Measurements from ENCODE around the gene SFMBT2.

GRCh38 chr10:7171825-7172224 is 239.0 kb downstream of the SFMBT2 start:
- TF ChIP-seq CTCF (IDR thresholded peaks at IDR 0.05) (no peak), MXD4 (CRISPR knock-in tag; IDR thresholded peaks at IDR 0.05; ENCODE audit: borderline replicate concordance) (no peak), ARID4B (CRISPR knock-in tag; IDR thresholded peaks at IDR 0.05; ENCODE audit: borderline replicate concordance) (no peak), MAX (CRISPR knock-in tag; IDR thresholded peaks at IDR 0.05) (no peak), IRF2 (CRISPR knock-in tag; IDR thresholded peaks at IDR 0.05; ENCODE audit: borderline replicate concordance, low read depth) (no peak), ZNF317 (CRISPR knock-in tag; IDR thresholded peaks at IDR 0.05; ENCODE audit: borderline replicate concordance, low read depth) (no peak), E2F1 (CRISPR knock-in tag; IDR thresholded peaks at IDR 0.05) (no peak), ZNF416 (CRISPR knock-in tag; IDR thresholded peaks at IDR 0.05) (no peak), ZNF671 (CRISPR knock-in tag; IDR thresholded peaks at IDR 0.05) (no peak), CREB1 (CRISPR knock-in tag; IDR thresholded peaks at IDR 0.05) (no peak), ETV6 (CRISPR knock-in tag; IDR thresholded peaks at IDR 0.05) (no peak), PREB (CRISPR knock-in tag; IDR thresholded peaks at IDR 0.05; ENCODE audit: borderline replicate concordance) (no peak), TEAD1 (CRISPR knock-in tag; IDR thresholded peaks at IDR 0.05) (no peak), ATF3 (CRISPR knock-in tag; conservative IDR thresholded peaks at IDR 0.05) (no peak)
